ENCODE measurements around the gene CPA1.

- TF ChIP-seq POLR2A (IDR thresholded peaks at IDR 0.05; ENCODE audit: low read length) (no peak), GATA1 (IDR thresholded peaks at IDR 0.05; ENCODE audit: low read depth, low read length) (no peak)
Observed at GRCh38 chr7:130423501-130424037, 43.3 kb downstream of the CPA1 start.
